HG03354 (cell line): ENCODE data around the gene APOL1.
"Not testable (repeated sequence)": the region's sequence is repeated elsewhere in the genome, so short reads cannot be mapped to it uniquely, and the experiment has no call there.

Experiments
- ATAC-seq: cut with Tn5 transposase; IDR thresholded peaks from one replicate; pipeline ENCODE4 v1.9.1; 2021; ENCODE audit warnings: mild to moderate bottlenecking; ENCODE audit not compliant: unreplicated experiment, poor library complexity, severe bottlenecking

The APOL1 gene

GRCh38 chr22:36252754-36253522 lies at the start of gene APOL1:
APOL1 (plus strand) TSS chr22:36253133; CDS start chr22:36254956, 1,823 bp downstream.
- ATAC-seq: no peak

GRCh38 chr22:36203441-36203840 lies 49.5 kb upstream of the APOL1 start:
- ATAC-seq: not testable (repeated sequence)

- no peak for ATAC-seq
These were observed 48.8 kb upstream of the APOL1 start for GRCh38 chr22:36204001-36204631.

- no peak for ATAC-seq
These were observed 48.3 kb upstream of the APOL1 start for GRCh38 chr22:36204632-36205015.

- not testable (repeated sequence) for ATAC-seq
These were observed 47.4 kb upstream of the APOL1 start for GRCh38 chr22:36205573-36205972.

GRCh38 chr22:36206255-36206654 lies 46.7 kb upstream of the APOL1 start:
- no peak for ATAC-seq

- no peak for ATAC-seq
These were observed 44.7 kb upstream of the APOL1 start for GRCh38 chr22:36208162-36208765.

GRCh38 chr22:36208914-36209313 lies 44.0 kb upstream of the APOL1 start:
- no peak for ATAC-seq

GRCh38 chr22:36209488-36209908 lies 43.4 kb upstream of the APOL1 start:
- ATAC-seq: not testable (repeated sequence)

GRCh38 chr22:36210224-36210623 lies 42.7 kb upstream of the APOL1 start:
- ATAC-seq: no peak

GRCh38 chr22:36211237-36211861 lies 41.6 kb upstream of the APOL1 start:
- no peak for ATAC-seq

- ATAC-seq: no peak
These were observed 40.0 kb upstream of the APOL1 start for GRCh38 chr22:36212901-36213300.

GRCh38 chr22:36213586-36213985 lies 39.3 kb upstream of the APOL1 start:
- ATAC-seq: no peak

- ATAC-seq: no peak
These were observed 37.0 kb upstream of the APOL1 start for GRCh38 chr22:36215981-36216380.

- no peak for ATAC-seq
These were observed 34.2 kb upstream of the APOL1 start for GRCh38 chr22:36218648-36219193.

- ATAC-seq: no peak
These were observed 32.4 kb upstream of the APOL1 start for GRCh38 chr22:36220451-36220921.

GRCh38 chr22:36221799-36222751 lies 30.9 kb upstream of the APOL1 start:
- peak; percentile 55 for ATAC-seq

GRCh38 chr22:36222887-36223450 lies 30.0 kb upstream of the APOL1 start:
- no peak for ATAC-seq

- no peak for ATAC-seq
These were observed 29.4 kb upstream of the APOL1 start for GRCh38 chr22:36223504-36223903.
